ENCODE results near the gene TMEM125.

Gene TMEM125

GRCh38 chr1:43247256-43247921 is 22.4 kb upstream of the TMEM125 start:
- DNase-seq (ENCODE audit: low spot score): no peak

DNA sequence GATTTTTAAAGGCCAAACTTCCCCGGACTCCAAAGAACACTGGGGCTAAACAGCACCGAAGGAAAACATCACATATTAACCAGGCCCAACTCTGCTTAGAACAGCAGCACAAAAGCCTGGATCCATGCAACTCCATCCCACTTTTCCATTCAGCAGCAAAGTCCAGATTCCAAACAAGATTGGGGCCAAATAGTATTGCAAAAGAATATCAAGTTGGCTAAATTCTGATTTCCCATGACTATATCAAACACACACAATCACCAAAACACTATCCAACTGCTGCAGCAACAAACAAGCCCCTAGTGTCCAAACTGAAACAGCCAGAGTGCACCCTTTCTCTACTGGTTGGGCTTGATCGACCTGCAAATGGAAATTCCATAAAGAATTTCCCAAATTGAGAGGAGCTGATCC is 19.4 kb upstream of the TMEM125 start:
- no peak for DNase-seq (ENCODE audit: low spot score)

DNA sequence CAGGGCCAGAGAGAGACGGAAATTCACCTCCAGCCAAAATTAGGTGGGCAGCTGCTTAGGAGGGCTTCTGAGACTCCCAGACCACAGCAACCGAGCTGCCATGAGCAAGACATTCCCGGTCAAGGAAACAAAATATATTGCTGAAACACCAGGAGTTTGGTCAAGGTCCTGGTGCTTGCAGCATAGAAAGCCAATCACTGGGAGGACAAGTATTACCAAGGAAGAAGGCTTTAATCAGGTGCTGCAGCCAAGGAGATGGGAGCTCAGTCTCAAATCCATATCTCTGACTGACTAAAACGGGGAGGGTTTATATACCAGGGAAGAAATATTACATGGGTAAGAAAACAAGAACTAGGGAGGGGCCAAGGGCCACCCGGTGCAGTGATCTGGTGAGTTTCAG is 18.8 kb upstream of the TMEM125 start:
- no peak for DNase-seq (ENCODE audit: low spot score)

- no peak for DNase-seq (ENCODE audit: low spot score)
Measured at GRCh38 chr1:43252225-43252624, 17.6 kb upstream of the TMEM125 start.

DNA sequence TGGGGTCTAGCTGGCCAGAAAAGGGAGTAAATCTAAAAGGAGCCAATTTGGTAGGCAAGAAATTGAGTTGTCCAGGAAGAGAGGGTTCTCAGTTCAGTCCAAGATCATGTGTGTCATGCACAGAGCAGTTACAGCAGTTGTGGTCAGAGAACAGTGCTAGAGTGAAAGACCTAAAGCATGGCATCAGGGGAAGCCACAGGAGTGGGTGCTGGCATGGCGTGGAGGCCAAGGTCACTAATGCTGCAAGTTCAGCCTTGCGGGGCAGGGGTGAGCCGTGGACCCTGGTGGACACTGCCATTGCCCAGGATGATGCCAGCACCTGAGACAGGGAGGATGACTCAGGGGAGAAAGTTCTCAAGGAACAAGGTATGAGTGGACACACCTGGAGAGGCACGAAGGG is 16.6 kb upstream of the TMEM125 start:
- DNase-seq (ENCODE audit: low spot score): no peak

DNA sequence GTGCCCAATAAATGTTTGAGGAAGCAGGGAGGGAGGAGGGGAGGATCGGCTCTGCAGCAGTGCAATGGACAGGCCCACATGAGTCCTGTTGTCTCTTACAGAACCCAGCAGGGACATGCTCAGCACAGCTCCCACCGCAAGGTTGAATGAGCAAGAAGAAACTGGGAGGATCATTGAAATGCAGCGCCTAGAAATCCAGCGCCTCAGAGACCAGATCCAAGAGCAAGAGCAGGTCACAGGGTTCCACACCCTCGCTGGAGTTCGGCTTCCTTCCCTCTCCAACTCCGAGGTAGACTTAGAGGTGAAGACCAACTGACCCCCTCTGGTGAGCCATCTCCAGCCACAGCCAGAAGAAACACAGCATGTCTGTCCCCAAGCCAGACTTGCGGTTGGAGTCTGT is 15.9 kb upstream of the TMEM125 start:
- no peak for DNase-seq (ENCODE audit: low spot score)

- no peak for DNase-seq (ENCODE audit: low spot score)
Measured at GRCh38 chr1:43255438-43256210, 14.2 kb upstream of the TMEM125 start.

- no peak for DNase-seq (ENCODE audit: low spot score)
Measured at GRCh38 chr1:43256675-43257570, 12.9 kb upstream of the TMEM125 start.

GRCh38 chr1:43258370-43258769 is 11.4 kb upstream of the TMEM125 start:
- no peak for DNase-seq (ENCODE audit: low spot score)

GRCh38 chr1:43265431-43265830 is 4.4 kb upstream of the TMEM125 start:
- no peak for DNase-seq (ENCODE audit: low spot score)

- no peak for DNase-seq (ENCODE audit: low spot score)
Measured at GRCh38 chr1:43266881-43267280, 2.9 kb upstream of the TMEM125 start.

DNA sequence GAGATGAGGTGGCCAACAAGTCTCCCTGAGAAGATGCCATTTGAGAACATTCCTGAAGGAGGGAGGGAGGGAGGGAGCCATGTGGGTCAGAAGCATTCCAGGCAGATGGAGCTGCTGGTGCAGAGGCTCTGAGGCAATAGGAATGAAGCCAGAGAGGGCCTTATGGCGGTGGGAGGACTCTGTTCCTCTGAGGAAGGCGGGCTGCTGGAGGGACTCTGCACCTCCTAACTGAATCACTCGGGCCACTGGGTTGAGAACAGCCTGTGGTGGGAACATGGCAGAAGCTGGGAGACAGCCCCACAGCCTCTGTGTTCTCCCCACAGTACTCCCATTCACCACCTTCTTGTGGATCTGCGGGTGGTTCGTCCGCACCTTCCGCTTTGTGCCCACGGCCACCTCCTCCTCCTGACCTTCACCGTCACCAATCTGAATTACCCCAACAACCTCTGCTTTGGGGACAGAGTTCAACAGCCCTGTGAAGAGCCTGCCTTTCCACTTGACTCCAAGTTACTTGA is 2.4 kb upstream of the TMEM125 start:
- DNase-seq (ENCODE audit: low spot score): no peak

DNA sequence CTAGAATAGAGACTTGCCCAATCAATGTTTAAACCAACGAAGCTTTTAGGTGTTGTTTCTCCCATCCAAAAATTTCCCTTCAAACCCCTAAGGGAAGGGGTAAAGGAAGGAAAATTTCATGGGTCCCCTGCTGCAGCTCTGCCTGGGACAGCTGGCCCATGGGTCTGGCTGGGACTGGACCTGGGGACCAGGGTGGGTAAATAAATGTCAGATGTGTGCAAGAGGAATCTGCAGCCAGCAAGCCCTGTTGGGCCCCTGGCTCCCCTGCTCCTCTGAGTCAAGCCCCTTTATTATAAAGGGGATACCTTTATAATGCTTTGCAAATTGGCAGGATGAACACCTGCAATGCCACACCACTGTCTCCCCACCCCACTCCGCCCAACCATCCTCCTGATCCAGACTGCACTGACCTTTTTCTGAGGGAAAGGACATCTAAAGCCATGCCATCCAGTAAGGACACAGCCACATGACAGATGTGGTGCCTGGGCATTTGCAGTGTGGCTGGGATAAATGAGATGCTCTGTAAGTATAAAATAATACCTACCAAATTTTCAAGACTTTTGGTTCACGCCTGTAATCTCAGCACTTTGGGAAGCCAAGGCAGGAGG is 1.9 kb upstream of the TMEM125 start:
- no peak for DNase-seq (ENCODE audit: low spot score)

GRCh38 chr1:43270421-43271095 is 775 bp downstream of the TMEM125 start:
- DNase-seq (ENCODE audit: low spot score): no peak

DNA sequence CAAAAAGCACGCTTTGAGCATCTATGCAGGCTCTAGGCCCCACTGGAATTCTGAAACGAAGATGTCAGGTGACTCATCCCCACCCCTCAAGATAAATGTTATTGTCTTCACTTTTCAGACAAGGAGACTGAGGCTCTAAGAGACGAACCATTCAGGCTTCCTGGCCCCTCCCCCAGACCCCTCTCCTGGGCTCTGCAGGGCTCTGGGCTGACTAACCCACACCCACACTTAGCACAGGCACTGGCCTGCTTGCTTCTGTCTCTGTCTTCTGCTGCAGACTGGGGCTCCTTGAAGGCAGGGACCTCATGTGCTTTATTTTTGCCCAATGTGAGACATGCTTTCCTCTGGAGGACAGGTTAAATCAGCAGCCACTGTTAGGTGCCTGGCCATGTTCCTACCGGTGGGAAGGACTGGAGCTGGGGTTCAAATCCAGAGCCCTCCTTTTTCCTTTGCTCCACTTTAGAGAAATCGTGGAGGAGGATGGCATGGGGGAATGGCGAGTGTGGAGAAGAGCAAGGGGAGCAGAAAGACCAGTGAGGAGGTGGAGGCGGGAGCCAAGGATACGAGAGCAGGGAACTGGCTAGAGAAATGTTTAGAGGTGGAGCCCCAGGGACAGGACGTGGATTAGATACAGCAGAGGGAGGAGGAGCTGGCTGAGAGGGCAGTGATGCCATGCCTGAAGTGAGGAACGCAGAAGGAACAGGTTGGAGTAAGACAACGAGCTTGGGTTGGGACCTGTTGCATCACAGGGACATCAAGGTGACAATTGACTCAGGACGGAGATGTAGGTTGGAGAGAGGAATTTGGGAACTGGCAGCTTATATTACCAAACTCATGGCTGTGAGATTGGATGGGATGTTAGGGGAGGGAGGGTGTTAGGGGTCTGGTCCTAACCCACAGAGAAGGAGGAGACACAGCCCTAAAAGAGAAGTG is 1.7 kb downstream of the TMEM125 start:
- DNase-seq (ENCODE audit: low spot score): no peak

DNA sequence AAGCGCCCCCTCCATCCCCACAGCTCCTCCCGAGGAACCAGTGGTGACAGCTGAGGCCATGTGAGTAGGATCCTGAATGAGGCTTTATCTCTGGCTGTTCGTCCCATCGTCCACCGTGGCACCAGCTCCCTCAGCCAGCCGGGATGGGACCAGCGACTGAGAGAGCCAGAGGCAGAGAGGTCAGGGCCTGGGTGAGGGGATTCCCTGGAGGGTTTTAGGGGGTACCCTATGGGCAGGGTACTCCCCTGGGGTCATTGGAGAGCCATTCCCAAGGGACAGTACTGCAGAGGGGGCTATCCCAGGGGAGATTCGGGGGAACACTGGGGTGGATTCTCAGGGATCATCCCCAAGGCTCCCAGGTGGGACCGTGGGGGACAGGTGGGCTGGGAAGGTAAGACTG is 2.4 kb downstream of the TMEM125 start:
- DNase-seq (ENCODE audit: low spot score): no peak

- no peak for DNase-seq (ENCODE audit: low spot score)
Measured at GRCh38 chr1:43272576-43273571, 3.1 kb downstream of the TMEM125 start.

DNA sequence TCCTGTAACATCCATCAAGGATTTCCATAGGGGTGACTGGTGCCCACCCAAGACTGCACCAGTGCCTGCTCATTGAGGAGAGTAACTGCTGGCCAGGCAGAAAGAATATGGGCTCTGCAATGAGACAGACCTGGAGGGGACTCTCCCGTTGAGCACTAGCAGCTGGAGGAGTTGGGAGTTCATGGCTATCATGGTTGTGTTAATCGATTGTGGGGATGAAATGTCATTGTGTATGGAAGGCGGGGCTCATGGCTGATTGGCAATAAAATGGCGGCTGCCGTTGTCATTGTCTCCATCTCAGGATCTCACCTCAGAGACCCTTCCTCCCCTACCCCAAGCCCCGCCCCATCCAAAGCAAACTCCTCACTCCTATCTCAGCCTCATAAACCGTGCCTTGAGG is 3.9 kb downstream of the TMEM125 start:
- DNase-seq (ENCODE audit: low spot score): no peak

DNA sequence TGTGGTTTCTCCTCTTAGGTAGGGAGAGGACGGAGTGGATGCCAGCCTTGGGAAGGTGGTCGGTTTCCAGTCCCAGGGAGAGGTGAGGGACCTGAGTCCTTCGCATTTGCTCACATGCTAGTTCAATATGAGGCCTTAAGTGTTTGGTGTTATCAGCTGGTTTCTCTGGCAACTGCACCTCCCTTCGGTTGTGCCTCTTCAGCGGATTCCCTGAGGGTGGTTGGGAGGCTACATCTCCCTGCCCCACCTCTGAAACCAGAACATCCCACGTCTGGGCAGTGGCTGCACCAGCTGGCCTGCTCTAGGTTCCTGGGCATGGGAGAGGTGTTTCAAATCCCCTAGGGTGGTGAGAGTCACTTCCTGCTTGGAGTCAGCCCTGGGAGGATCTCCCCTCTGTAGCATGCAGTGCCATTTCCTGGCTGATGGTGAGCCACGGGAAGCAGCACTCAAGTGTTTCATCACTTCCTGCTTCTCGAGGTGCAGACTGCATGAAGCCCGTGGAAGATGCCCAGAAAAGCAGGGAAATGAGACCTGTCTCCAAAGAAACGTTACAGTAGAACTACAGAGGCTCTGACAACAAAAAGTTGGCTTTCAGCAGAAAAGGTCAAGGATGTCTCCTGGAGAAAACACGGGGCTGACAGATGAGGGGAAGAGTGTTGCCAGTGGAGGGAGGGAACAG is 4.5 kb downstream of the TMEM125 start:
- DNase-seq (ENCODE audit: low spot score): no peak

Measured in COLO829 (cell line).